Endothelial cell of umbilical vein (primary cell): ENCODE results near the gene NCK2.

Experiments
- CTCF ChIP-seq, 2 donors: IDR thresholded peaks; 1 replicate in 1 of 2; 2 replicates in 1 of 2; pipeline ENCODE4 v1.5.1; 2011; ENCODE audit warnings: low read length in 2 of 2, mild to moderate bottlenecking in 2 of 2, moderate library complexity in 2 of 2, control low read depth in 1 of 2, inconsistent platforms in 1 of 2, low read depth in 1 of 2; ENCODE audit not compliant: insufficient read depth in 1 of 2; ENCODE audit errors: extremely low read depth in 1 of 2
- EZH2 ChIP-seq: IDR thresholded peaks from 2 replicates; pipeline ENCODE4 v1.6.1; 2012; ENCODE audit warnings: borderline replicate concordance, low read depth, mild to moderate bottlenecking, moderate library complexity, low read length, inconsistent platforms; ENCODE audit not compliant: severe bottlenecking
- FOS ChIP-seq: IDR thresholded peaks from 2 replicates; pipeline ENCODE4 v1.6.1; 2011; ENCODE audit warnings: mild to moderate bottlenecking, low read length, moderate library complexity, borderline replicate concordance; ENCODE audit not compliant: insufficient read depth
- GATA2 ChIP-seq: IDR thresholded peaks from 2 replicates; pipeline ENCODE4 v1.7.0; 2011; ENCODE audit warnings: low read depth, mild to moderate bottlenecking, moderate library complexity, mixed read lengths, low read length; ENCODE audit not compliant: insufficient read length, insufficient read depth
- JUN ChIP-seq: IDR thresholded peaks from 2 replicates; pipeline ENCODE4 v1.6.1; 2011; ENCODE audit warnings: borderline replicate concordance, low read depth; ENCODE audit not compliant: insufficient read length, insufficient read depth
- MYC ChIP-seq: IDR thresholded peaks from one replicate; pipeline ENCODE4 v1.6.1; 2011; ENCODE audit warnings: mild to moderate bottlenecking, low read depth, low read length
- POLR2A ChIP-seq: IDR thresholded peaks from 2 replicates; pipeline ENCODE4 v1.6.1; 2012; ENCODE audit warnings: low read depth, mild to moderate bottlenecking, control low read depth, low read length
- POLR2AphosphoS5 ChIP-seq: IDR thresholded peaks from 2 replicates; pipeline ENCODE4 v1.6.1; 2012; ENCODE audit warnings: low read depth, mild to moderate bottlenecking, control low read depth, low read length, moderate library complexity; ENCODE audit not compliant: insufficient read depth
- TF ChIP-seq, protein P1 (sequence below): IDR thresholded peaks from 2 replicates; pipeline ENCODE4 v1.6.1; 2011; ENCODE audit not compliant: insufficient read depth, insufficient read length

- TF ChIP-seq EZH2: no peak
- no peak for TF ChIP-seq CTCF (IDR thresholded peaks at IDR 0.05; ENCODE audit: extremely low read depth in 1 of 2, insufficient read depth in 1 of 2, low read depth in 1 of 2, low read length in 2 of 2)
- no peak for TF ChIP-seq POLR2AphosphoS5
- no peak for TF ChIP-seq POLR2A
- TF ChIP-seq, protein P1, sequence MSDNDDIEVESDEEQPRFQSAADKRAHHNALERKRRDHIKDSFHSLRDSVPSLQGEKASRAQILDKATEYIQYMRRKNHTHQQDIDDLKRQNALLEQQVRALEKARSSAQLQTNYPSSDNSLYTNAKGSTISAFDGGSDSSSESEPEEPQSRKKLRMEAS: no peak
- TF ChIP-seq MYC: no peak
- no peak for TF ChIP-seq FOS
- TF ChIP-seq JUN: no peak
- TF ChIP-seq GATA2: no peak
Measured at GRCh38 chr2:105790461-105791149, 45.9 kb downstream of the NCK2 start.
